Coronary artery (tissue), 2 donors: ENCODE data around the gene WIPF1.

Experiments used
- DNase-seq: peaks from one replicate; pipeline ENCODE4 v3.0.0-alpha.2; 2017; ENCODE audit warnings: low spot score
- H3K27ac ChIP-seq, 2 donors: fragments of 200-600 bp; sonication (generic); one replicate each; pipeline ENCODE4 v1.5.1; 2016 to 2019
- H3K4me3 ChIP-seq: fragments of 200-600 bp; sonication (generic); 2 replicates; pipeline ENCODE4 v1.5.1; 2016; ENCODE audit warnings: mild to moderate bottlenecking, moderate library complexity
- TF ChIP-seq, protein P1 (sequence below): fragments of 200-600 bp; sonication (generic); IDR thresholded peaks from one replicate; pipeline ENCODE4 v1.5.1; 2019; ENCODE audit warnings: antibody characterized with exemption

WIPF1 gene

DNA sequence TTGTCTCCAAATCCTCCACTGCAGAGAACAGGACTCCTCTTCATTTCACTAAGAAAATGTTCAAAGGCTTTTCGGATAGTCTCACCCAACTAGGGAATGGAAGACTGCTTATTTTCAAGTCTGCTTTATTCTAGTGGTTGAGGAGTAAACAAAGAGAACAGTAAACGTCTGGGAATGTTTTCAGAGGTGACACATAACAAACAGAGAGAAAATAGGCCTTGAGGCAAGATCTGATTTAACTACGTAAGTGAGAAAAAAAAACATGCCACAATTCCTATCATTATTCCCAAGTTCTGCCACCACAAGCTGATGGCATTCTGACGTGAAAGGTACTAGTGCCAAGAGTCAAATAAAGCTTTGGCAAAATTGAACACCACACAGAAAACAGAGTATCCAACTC lies 16.7 kb upstream of the WIPF1 start:
- DNase-seq: no peak
- Histone ChIP-seq H3K4me3 (no peak overlapping the region), H3K27ac (peak overlapping the region in 1 of 2 donors; percentile 42)
- TF ChIP-seq, protein P1, sequence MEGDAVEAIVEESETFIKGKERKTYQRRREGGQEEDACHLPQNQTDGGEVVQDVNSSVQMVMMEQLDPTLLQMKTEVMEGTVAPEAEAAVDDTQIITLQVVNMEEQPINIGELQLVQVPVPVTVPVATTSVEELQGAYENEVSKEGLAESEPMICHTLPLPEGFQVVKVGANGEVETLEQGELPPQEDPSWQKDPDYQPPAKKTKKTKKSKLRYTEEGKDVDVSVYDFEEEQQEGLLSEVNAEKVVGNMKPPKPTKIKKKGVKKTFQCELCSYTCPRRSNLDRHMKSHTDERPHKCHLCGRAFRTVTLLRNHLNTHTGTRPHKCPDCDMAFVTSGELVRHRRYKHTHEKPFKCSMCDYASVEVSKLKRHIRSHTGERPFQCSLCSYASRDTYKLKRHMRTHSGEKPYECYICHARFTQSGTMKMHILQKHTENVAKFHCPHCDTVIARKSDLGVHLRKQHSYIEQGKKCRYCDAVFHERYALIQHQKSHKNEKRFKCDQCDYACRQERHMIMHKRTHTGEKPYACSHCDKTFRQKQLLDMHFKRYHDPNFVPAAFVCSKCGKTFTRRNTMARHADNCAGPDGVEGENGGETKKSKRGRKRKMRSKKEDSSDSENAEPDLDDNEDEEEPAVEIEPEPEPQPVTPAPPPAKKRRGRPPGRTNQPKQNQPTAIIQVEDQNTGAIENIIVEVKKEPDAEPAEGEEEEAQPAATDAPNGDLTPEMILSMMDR: no peak

DNA sequence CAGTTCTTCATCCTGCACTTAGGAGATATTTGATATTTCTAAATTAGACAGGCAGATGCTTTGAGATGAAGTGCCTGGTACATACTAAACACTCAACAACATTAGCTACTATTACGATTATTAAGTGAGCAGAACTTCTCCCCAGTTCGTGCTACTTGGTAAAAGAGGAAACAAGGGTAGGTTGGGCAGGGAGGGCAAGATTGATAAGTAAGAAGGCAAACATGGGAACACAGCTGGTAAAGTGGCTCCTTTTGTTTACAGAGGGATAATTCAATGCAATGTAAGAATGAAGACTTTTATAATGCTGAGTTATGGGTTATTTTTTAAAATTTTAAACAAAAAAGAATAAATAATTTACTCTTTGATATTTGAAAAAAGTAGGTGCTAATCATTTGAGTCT lies 15.9 kb upstream of the WIPF1 start:
- Histone ChIP-seq H3K27ac (no peak overlapping the region), H3K4me3 (no peak overlapping the region)
- TF ChIP-seq, protein P1: no peak
- no peak for DNase-seq

DNA sequence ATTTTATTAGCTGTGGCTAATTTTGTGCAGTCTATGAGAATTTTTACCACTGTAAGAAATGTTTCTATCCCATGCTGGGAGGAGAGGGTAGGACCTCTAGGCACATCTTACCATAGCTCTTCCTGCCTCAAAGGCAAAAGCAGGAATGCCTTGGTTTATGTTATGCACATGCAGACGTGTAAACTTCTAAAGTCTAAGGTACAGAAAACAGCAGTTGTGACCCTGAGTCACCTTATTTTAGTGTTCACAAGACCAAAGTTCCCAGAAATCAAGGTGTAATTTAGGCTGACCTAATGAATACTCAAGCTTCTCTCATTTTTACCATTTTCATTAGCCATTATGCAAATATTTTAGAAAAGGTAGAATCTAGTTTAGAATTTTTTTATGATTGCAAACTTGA lies 15.4 kb upstream of the WIPF1 start:
- no peak overlapping the region for H3K27ac ChIP-seq
- no peak overlapping the region for H3K4me3 ChIP-seq
- TF ChIP-seq, protein P1: no peak
- no peak for DNase-seq

DNA sequence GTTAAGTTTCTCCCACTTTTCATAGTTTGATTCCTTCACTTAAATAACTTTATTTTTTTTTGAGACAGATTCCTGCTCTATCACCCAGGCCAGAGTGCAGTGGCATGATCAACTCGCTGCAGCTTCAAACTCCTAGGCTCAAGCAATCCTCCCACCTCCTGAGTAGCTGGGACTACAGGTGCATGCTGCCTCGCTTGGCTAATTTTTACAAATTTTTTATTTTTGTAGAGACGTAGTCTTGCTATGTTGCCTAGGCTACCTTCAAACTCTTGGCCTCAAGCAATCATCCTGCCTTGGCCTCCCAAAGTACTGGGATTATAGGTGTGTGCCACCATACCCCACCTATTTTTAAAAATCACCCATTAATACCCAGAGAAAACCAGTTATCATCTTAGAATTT lies 14.2 kb upstream of the WIPF1 start:
- DNase-seq: no peak
- Histone ChIP-seq H3K4me3 (no peak overlapping the region), H3K27ac (no peak overlapping the region)
- TF ChIP-seq, protein P1: no peak

DNA sequence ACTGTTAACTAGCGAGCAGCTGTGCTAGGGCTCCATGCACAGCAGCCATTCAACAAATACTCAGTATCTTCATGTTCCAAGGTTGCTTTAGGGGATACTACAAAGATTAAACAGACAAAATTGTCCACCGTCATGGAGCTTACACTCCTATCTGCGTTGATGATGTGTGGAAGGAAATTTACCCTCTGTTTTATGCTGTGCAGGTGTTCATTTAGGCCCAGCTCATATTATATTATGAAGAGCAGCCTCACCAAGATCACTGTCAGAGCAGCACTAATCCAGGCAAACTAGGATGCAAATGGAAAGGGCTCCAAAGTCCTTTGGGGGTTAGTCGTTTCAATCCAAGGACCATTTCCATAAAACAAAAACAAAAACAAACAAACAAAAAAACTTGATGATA lies 13.4 kb upstream of the WIPF1 start:
- no peak for DNase-seq
- TF ChIP-seq, protein P1: no peak
- H3K27ac ChIP-seq: no peak overlapping the region
- H3K4me3 ChIP-seq: no peak overlapping the region

DNA sequence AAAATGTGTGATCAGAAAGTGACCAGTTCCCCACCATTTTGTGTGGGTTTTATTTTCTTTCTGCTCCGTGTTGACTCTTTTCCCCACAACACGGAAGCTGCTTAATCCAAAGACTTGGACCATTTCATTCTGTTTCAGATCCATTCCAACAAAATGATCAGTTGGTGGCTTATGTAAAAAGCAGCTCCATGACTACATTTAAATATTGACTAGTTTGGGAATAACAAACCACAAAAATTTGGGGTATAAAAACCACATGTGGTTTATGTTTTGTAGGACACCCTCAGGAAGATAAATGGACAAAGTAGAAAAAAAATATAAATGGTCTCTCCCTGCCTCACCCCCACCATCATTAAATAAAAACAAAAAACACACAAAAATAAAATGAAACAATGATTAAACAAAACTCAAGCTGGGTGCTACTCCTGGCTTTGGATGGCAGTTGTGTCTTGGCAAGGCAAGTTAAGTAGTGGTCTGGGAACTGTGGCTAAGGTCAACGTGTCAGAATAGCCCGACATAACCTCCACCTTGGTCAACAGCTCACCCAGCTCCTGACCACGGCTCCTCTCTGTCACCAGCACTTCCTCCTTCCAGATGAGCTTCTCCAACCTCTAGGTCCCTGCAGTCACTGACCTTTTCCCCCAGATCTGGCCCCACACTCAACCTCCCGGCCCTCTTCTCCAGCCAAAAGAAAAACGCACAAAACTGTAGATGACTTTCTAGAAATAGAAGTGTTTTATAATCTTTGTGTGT lies 12.8 kb upstream of the WIPF1 start:
- H3K27ac ChIP-seq: peak overlapping the region in 1 of 2 donors; percentile 3
- H3K4me3 ChIP-seq: no peak overlapping the region
- no peak for DNase-seq
- TF ChIP-seq, protein P1: no peak

DNA sequence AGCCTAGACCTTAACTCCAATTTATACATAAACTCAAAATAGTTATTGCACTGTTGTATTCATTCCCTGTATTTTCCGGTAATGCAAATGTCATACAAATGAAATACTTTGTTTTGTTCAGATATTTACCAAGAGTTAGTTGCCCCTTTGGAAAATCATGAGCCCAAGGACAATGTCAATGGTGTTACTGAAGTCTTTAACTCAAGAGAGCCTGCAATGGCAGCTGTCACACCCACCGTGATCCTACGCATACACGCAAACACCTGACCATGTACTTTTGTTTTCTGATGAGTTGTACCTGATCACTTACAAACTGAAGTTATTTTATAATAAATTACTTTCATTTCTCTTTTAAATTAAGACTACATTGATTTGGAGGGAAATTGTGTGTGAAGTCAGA lies 11.7 kb upstream of the WIPF1 start:
- TF ChIP-seq, protein P1: no peak
- no peak overlapping the region for H3K27ac ChIP-seq

More for the DNA sequence above, 11.7 kb upstream of the WIPF1 start:
- DNase-seq: no peak
- no peak overlapping the region for H3K4me3 ChIP-seq
